ENCODE data around the gene GAST.
"Not testable (repeated sequence)": the region's sequence is repeated elsewhere in the genome, so short reads cannot be mapped to it uniquely, and the experiment has no call there.

GAST gene

DNA sequence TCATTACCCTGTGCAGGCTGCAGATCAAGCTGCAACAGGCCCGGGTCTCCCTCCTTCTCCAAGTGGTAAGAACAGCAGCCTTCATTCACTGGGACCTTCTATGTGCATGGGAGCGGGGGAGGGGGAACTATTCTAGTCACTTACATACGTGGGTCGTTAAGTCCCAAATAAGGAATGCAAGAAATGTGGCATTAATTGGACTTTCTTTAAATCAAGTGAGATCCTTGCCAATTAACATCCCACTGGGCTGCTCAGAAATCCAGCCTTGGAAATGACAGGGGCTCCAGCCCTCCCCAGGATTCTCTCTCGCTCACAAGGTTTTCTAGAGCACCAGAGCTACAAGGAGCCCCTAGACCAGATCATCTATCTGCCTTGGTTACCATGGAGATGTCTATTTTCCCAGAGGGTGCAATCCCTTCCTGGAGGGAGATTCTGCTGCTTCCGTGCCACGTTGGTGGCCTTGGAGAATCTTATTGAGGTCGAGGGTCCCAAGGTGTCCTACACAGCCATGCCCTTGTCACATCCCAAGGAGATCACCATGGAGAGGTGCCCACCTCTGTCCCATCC is 28.6 kb upstream of the GAST start:
- DNase-seq (ENCODE audit: low read depth): no peak

- DNase-seq (ENCODE audit: low read depth): no peak
These were observed 28.1 kb upstream of the GAST start for GRCh38 chr17:41684035-41684434.

- not testable (repeated sequence) for DNase-seq (ENCODE audit: low read depth)
These were observed 26.4 kb upstream of the GAST start for GRCh38 chr17:41685753-41686152.

DNA sequence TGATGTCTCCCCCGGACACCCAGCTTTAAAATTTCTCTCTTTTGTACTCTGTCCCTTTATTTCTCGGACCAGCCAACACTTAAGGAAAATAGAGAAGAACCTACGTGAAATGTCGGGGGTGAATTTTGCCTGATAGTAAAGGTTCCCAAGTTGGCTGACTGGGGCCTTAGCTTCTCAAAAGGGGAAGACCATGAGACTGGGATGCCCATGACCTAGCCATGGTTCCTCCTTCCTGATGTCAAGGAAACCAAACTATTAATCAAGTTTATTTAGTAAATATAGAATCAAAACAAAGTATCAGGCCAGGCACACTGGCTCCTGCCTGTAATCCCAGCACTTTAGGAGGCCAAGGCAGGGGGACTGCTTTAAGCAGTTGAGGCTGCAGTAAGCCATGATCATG is 25.9 kb upstream of the GAST start:
- DNase-seq (ENCODE audit: low read depth): no peak

DNA sequence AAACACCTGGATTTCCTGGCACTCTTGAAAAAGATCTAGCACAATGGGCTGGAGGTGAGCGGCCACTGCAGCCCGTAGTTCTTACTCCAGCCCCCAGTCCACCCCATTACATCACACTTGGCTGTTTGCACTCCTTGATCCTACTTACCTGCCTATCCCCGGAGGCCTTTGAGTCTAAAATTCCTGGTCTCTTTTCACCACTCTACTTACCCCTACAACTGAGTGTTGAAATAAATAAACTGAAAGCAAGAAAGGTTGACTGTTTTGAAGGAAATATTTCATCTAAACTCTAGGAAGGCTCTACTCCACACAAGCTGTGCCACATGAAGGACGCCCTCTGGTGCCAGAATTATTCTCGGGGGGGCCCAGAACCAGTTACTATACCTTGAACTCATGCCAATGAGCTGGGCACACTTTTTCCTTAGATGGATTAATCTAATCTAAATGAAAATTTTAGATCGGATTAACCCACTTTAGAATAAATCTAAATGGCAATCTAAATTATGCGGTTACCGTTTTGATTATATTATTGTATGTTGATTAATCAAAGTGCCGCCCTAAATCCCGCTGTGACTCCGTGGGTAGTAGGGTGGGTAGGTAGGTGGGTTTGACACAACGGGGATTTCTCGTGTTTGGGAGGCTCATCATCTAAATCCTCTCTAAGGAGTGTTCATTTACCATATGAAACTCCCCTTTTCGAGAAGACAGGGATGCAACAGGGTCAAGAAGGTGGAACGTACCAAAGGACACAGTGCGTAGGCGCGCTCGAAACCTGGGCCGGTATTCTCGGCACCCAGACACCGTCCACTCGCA is 24.1 kb upstream of the GAST start:
- DNase-seq (ENCODE audit: low read depth): no peak

DNA sequence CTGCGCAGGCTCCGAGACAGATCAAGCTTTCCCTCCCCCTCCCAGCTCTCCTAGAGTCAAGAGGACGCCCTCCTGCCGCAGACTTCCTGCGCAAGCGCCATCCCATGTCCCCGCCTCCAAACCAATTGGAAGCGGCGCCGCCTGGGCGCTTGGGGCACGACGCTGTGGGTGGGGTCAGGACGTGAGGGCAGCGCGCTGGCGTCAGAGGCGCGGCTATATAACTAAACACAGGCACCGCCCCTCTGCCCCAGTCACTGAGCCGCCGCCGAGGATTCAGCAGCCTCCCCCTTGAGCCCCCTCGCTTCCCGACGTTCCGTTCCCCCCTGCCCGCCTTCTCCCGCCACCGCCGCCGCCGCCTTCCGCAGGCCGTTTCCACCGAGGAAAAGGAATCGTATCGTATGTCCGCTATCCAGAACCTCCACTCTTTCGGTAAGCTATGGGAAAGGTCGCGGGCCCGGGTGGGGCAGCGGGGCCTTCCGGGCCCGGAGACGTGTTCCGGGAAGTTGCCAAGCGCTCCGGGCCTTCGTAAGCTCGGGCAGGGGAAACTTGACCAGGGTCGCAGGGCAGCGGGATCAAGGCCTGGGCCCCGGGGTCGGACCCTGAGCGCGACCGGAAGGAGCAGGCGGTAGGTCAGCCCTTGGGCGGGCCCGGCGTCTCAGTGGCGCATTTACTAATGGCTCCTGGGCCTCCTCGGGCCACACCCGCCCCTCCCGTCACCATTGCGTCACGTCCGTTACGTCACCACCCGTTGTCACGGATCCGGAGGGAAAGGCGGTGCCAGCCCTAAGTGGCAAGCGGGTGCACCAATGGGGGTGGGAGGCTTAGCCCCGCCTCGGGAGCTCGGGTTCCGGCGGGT is 23.3 kb upstream of the GAST start, which contains the start of gene EIF1:
Gene EIF1, plus strand, starts transcription at position 245 of the 856 bp plus-strand sequence. Its CDS starts 154 bp downstream, at position 399.
- DNase-seq (ENCODE audit: low read depth): peak; percentile 99

DNA sequence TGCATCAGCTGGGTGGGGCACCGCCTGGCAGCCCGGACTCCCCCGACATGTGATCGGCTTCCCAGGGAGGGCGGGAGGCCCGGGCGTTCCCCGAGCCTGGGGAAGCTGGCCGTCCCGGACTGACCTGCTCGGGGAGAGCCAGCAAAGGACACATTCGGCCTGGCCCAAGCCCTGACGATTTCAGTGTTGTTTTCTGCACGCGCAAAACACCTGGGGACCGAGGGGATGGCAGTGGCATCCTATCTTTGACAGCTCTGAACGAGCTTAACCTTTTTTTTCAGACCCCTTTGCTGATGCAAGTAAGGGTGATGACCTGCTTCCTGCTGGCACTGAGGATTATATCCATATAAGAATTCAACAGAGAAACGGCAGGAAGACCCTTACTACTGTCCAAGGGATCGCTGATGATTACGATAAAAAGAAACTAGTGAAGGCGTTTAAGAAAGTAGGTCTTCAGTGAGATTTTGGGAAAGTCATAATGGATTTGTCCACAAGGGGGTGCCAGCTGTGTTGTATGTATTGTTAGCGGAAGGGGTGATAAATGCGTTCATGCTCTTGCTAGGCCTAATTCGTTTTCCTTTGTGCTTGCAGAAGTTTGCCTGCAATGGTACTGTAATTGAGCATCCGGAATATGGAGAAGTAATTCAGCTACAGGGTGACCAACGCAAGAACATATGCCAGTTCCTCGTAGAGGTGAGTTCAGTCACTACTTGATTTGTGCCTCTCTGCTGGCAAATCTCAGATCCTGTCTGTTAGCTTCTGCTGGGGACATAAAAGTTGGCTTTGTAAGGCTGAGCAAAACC is 22.4 kb upstream of the GAST start:
- DNase-seq (ENCODE audit: low read depth): no peak

DNA sequence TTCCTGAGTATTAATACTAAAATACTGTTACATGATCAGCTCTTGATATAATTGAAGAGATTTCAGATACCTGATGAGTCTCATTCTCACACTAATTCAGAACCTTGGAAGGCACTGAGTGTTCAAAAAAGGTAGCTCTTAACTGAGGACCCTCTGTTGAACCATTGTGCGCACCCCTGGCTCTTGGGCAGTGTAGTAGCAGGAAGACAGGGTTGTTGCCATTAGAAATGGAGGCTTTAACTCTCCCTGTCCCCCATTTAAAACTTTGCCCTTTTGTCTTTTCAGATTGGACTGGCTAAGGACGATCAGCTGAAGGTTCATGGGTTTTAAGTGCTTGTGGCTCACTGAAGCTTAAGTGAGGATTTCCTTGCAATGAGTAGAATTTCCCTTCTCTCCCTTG is 21.6 kb upstream of the GAST start:
- DNase-seq (ENCODE audit: low read depth): no peak

DNA sequence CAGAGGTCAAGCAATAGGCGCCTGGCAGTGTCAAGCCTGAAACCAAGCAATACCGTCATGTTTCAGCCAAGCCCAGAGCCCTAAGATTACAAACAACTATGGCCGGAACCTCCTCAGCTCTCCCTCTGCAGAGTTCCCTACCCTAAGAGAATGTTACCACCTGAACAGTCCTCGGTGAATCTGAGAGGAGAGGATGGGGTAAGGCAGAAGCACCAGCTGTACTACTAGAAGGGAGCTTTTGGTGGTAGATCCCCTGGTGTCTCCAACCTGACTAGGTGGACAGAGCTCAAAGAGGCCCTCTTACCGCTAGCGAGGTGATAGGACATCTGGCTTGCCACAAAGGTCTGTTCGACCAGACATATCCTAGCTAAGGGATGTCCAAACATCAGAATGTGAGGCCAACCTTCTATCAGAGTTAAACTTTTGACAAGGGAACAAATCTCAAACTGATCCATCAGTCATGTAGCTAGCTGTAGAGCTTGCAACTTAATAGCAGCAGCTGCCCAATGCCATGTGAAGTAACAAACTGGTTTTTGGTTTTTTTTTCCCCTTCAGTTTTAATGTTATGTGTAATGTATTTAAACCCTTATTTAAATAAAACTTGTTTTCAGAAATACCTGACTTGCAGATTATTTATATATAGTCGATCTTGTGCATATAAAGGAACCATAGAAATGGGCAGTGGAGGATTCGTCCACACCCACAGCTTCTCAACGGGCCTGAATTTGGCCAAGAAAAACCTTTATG is 20.9 kb upstream of the GAST start:
- DNase-seq (ENCODE audit: low read depth): no peak

DNA sequence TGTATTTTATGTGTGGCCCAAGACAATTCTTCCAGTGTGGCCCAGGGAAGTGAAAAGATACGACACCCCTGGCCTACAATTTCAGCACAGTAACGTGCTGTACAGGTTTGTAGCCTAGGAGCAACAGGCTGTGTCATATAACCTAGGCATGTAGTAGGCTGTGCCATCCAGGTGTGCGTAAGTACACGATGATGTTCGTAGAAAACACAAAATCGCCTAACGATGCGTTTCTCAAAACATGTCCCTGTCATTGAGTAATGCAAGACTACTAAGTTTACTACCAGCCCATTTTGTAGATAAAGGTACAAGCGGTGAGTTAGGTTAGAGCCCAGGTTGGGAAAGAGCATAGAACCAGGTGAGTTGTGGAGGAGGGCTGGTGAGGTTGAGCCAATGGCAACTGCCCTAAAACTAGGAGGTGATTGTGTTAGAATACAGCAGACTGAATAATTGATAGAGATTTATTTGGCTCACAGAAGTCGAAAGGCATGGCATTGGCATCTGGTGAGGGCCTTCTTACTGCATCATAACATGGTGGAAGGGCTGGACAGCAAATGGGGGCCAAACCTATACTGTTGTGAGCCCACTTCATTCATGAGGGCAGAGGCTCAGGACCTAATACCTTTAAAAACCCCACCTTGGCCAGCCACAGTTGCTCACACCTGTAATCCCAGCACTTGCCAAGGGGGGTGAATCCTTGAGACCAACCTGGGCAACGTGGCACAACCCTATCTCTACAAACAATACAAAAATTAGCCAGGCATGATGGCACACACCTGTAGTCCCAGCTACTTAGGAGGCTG is 19.2 kb upstream of the GAST start:
- DNase-seq (ENCODE audit: low read depth): no peak

GRCh38 chr17:41695134-41695661 is 16.9 kb upstream of the GAST start:
- DNase-seq (ENCODE audit: low read depth): no peak

- DNase-seq (ENCODE audit: low read depth): no peak
These were observed 16.0 kb upstream of the GAST start for GRCh38 chr17:41695954-41696757.

DNA sequence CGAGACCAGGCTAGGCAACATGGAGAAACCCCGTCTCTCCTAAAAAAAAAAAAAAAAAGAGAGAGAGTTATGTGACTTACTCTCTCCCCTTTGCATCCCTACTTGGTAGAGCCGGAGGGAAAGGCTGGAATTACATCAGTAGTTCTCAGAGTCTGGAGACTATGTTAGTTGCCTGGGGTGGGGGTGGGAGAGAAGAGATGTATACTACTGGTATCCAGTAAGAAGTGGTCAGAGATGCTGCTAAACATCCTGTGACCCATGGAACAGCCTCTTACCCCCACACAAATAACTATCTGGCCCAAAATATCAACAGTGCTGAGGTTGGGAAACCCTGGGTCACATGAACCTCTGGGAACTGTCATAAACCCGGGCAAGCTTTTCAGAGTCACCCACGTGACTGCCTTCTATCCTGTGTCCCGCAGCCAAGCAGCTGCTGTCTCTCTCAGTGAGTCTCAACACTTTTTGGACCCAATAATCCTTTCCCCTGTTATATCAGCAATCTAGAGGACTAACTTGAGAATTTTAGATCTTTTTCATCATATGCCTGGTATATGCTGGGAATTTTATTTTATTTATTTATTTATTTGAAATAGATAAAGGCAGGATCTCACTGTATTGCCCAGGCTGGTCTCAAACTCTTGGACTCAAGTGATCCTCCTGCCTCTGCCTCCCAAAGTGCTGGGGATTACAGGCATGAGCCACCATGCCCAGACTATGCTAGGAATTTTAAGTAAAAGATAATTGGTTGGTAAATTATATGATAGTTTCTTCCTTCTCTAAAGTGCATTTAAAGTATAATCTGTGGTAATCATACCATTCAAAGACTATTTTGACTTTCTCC is 14.8 kb upstream of the GAST start:
- DNase-seq (ENCODE audit: low read depth): no peak

GRCh38 chr17:41700843-41701242 is 11.3 kb upstream of the GAST start:
- DNase-seq (ENCODE audit: low read depth): not testable (repeated sequence)

GRCh38 chr17:41702712-41703111 is 9.4 kb upstream of the GAST start:
- no peak for DNase-seq (ENCODE audit: low read depth)

DNA sequence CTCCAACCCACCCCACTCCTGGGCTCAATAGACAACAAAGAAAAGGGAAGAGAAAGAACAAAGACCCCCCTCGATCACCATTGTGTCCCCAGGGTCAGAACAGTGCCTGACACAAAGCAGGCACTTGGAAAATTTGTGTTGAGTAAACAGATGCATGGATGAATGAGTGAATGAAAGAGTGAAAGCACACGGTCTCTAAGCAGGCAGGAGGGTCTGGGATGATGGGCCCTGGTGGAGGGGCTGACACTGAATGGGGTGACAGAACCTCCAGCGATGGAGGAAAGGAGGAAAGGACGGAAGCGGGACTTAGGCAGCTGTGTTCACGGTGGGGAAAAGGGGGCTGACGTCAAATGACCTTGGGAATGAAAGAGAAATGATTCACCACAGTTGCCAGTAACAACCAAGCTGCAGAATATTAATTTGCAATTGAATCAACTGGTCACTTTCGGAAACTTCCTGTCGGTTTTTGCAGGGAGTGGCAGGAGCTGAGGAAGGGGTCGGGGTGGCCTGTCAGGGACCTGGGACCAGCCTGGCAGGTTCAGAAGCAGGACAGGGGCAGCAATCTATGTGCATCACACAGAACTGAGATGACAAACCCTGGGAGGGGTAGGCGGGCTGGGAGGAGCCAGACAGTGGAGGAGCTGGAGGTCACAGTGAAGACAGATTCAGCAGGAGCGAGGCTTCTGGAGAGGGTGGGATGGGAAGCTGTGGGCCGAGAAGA is 6.7 kb upstream of the GAST start:
- no peak for DNase-seq (ENCODE audit: low read depth)

GRCh38 chr17:41707803-41708669 is 4.1 kb upstream of the GAST start:
- no peak for DNase-seq (ENCODE audit: low read depth)
